ENCODE results near the gene CAPZB.

DNA sequence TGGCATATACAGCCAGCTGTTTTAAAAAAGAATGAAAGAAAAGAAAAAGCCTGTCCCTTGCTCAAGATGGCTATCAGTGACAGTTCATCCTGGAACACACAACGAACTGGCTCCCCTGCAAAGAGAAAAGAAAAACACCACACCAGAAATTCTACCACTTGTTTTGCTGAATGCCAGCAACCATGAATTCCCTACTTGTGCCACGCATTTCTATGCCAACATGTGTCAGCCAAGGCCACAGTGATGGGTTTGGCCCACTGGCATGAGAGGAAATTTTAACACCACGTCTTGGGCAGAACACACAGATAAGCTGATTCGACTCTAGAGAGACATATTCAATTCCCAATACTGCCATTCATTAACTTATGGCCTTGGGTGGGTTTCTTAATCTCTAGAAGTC, 64.0 kb downstream of the CAPZB start:
- TF ChIP-seq, protein P1, sequence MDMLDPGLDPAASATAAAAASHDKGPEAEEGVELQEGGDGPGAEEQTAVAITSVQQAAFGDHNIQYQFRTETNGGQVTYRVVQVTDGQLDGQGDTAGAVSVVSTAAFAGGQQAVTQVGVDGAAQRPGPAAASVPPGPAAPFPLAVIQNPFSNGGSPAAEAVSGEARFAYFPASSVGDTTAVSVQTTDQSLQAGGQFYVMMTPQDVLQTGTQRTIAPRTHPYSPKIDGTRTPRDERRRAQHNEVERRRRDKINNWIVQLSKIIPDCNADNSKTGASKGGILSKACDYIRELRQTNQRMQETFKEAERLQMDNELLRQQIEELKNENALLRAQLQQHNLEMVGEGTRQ (IDR thresholded peaks at IDR 0.05): no peak
- TF ChIP-seq KDM5A (IDR thresholded peaks at IDR 0.05) (no peak), EP300 (IDR thresholded peaks at IDR 0.05) (no peak), RNF2 (IDR thresholded peaks at IDR 0.05; ENCODE audit: borderline replicate concordance, low read depth) (no peak), ZFP36 (IDR thresholded peaks at IDR 0.05; ENCODE audit: borderline replicate concordance, partially characterized antibody) (no peak), NFE2L2 (conservative IDR thresholded peaks at IDR 0.05; ENCODE audit: low read length) (no peak)
- TF ChIP-seq, protein P2, sequence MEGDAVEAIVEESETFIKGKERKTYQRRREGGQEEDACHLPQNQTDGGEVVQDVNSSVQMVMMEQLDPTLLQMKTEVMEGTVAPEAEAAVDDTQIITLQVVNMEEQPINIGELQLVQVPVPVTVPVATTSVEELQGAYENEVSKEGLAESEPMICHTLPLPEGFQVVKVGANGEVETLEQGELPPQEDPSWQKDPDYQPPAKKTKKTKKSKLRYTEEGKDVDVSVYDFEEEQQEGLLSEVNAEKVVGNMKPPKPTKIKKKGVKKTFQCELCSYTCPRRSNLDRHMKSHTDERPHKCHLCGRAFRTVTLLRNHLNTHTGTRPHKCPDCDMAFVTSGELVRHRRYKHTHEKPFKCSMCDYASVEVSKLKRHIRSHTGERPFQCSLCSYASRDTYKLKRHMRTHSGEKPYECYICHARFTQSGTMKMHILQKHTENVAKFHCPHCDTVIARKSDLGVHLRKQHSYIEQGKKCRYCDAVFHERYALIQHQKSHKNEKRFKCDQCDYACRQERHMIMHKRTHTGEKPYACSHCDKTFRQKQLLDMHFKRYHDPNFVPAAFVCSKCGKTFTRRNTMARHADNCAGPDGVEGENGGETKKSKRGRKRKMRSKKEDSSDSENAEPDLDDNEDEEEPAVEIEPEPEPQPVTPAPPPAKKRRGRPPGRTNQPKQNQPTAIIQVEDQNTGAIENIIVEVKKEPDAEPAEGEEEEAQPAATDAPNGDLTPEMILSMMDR (IDR thresholded peaks at IDR 0.05): no peak

All from A549 (cell line).